Adrenal gland (tissue), 12 donors: ENCODE data around the gene FNDC3B. TPM values are rescaled to one million over a fixed set of nuclear protein-coding genes. Genes with fewer than 3 reads are reported as not detected.

Source experiments
- DNase-seq, 7 donors: peaks; one replicate each; pipeline ENCODE4 v3.0.0-alpha.2; 2019 to 2020
- H3K27ac ChIP-seq, 5 donors: fragments of 200-600 bp; sonication (generic) in 4 of 5; 1 replicate in 3 of 5; 2 replicates in 2 of 5; pipeline versions ENCODE4 v1.5.1 to v1.8.0; 2016 to 2020; ENCODE audit warnings: mild to moderate bottlenecking in 1 of 5
- H3K27me3 ChIP-seq: fragments of 200-600 bp; 2 replicates; pipeline ENCODE4 v1.8.0; 2021
- H3K36me3 ChIP-seq, 2 donors: fragments of 200-600 bp; replicated peaks in 1 of 2; 1 replicate in 1 of 2; 2 replicates in 1 of 2; pipeline versions ENCODE4 v1.5.1 to v1.8.0; 2018 to 2022
- H3K4me1 ChIP-seq, 2 donors: fragments of 200-600 bp; replicated peaks in 1 of 2; 1 replicate in 1 of 2; 2 replicates in 1 of 2; pipeline versions ENCODE4 v1.5.1 to v1.8.0; 2018 to 2021
- H3K4me3 ChIP-seq, 4 donors: fragments of 200-600 bp; sonication (generic) in 3 of 4; one replicate each; pipeline ENCODE4 v1.5.1; 2016 to 2018
- H3K9me3 ChIP-seq, 3 donors: fragments of 200-600 bp; sonication (generic) in 1 of 3; replicated peaks in 1 of 3; 1 replicate in 2 of 3; 2 replicates in 1 of 3; pipeline versions ENCODE4 v1.5.1 to v1.8.0; 2016 to 2021
- POLR2A ChIP-seq, 2 donors: fragments of 450-650 bp; IDR thresholded peaks; one replicate each; pipeline ENCODE4 v1.6.1; 2017; ENCODE audit warnings: antibody characterized with exemption in 2 of 2, mild to moderate bottlenecking in 2 of 2, moderate library complexity in 1 of 2
- WGBS, 4 donors: extraction: QIAGEN DNeasy Blood & Tissue Kit in 2 of 4; methylation state at CpG; one replicate each; pipeline versions ENCODE4 v1.1.5 to v1.1.7; 2013 to 2017; 5-methylcytosine and 5-hydroxymethylcytosine counted together
- intact Hi-C, 2 donors: fragments of 100-400 bp; cut with DNase I; formaldehyde crosslinking; loops; one replicate each; pipeline versions ENCODE4 v1.14.1 to v1.15.0; 2022 to 2023
- polyA plus RNA-seq, 3 donors: library from polyadenylated mRNA; stranded (reverse); fragments of 200-250 nt in 2 of 3; fragments of 350-450 nt in 1 of 3; fragmentation: Illumina TruSeq in 1 of 3; extraction: RNeasy Lipid Tissue Mini Kit (QIAGEN cat#74804) in 1 of 3; gene quantifications; one replicate each; pipeline ENCODE4 v1.2.3, GENCODE V29; 2013 to 2014
- total RNA-seq, 9 donors: library from RNA; depleted of rRNA in 4 of 9; stranded (reverse); fragments of >200 nt in 4 of 9; fragments of 120-200 nt in 1 of 9; fragmentation: NEBNext Ultra II Directional in 1 of 9; extraction: Animal tissue kit (Norgen Biotek cat#: 25700) in 1 of 9; gene quantifications; one replicate each; pipeline versions ENCODE4 v1.1.0 to v1.2.4, GENCODE V29; 2013 to 2023
- TF ChIP-seq, protein P1 (sequence below), 6 experiments: fragments of 450-650 bp in 4 of 6; fragments of 200-600 bp in 2 of 6; sonication (generic) in 1 of 6; IDR thresholded peaks; 1 replicate in 5 of 6; 2 replicates in 1 of 6; pipeline versions ENCODE4 v1.5.1 to v1.8.0; 2016 to 2021; ENCODE audit warnings: antibody characterized with exemption in 6 of 6, mild to moderate bottlenecking in 2 of 6, moderate library complexity in 1 of 6
- donor health status: healthy with polysubstance abuse.
- donor health status: Bipolar disorder and iron deficiency.
- donor health status: DM: yes; HTN: yes; CAD: no.
- donor health status: DM: no; HTN: no; CAD: no.
- donor health status: DM: no; HTN: no; CAD: no.
- donor health status: DM: yes; HTN: yes; CAD: no.

The FNDC3B gene
- total and polyA plus RNA-seq, 12 donors: 9.9 to 228 (median 105) TPM

DNA sequence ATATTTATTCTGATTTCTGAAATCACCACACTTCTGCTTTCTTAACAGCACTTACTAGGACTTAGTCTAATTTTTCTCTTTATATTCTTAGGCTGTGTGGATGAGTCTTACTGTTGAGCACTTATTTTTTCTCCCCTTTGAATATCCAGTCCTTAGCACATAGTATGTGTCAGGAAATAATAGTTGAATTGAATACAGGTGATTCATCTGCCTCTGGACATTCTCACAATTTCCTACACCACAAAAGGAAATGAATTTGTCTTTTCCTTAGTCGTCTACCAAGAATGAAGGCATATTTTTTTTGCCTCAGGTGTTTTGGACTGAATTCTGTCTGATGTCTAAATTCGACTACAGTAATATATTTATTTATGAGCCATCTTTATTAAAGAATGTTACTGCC lies 204.6 kb downstream of the FNDC3B start:
- no peak overlapping the region for H3K27ac ChIP-seq
- no peak for DNase-seq
- H3K4me3 ChIP-seq: no peak overlapping the region
- WGBS, 4 donors: 55 to 87% (median 74%) methylated on average over 2 of the region's 2 CpGs
- intact Hi-C loops: no loop called here
- TF ChIP-seq POLR2A (IDR thresholded peaks at IDR 0.05): no peak
- TF ChIP-seq, protein P1, sequence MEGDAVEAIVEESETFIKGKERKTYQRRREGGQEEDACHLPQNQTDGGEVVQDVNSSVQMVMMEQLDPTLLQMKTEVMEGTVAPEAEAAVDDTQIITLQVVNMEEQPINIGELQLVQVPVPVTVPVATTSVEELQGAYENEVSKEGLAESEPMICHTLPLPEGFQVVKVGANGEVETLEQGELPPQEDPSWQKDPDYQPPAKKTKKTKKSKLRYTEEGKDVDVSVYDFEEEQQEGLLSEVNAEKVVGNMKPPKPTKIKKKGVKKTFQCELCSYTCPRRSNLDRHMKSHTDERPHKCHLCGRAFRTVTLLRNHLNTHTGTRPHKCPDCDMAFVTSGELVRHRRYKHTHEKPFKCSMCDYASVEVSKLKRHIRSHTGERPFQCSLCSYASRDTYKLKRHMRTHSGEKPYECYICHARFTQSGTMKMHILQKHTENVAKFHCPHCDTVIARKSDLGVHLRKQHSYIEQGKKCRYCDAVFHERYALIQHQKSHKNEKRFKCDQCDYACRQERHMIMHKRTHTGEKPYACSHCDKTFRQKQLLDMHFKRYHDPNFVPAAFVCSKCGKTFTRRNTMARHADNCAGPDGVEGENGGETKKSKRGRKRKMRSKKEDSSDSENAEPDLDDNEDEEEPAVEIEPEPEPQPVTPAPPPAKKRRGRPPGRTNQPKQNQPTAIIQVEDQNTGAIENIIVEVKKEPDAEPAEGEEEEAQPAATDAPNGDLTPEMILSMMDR (IDR thresholded peaks at IDR 0.05): no peak
- no peaks in the 10 kb centered on the region for H3K9me3 ChIP-seq
- no peaks in the 10 kb centered on the region for H3K27me3 ChIP-seq
- peaks cover 0 to 4% of the 10 kb centered on the region in 2 donors for H3K36me3 ChIP-seq
- peaks cover 13 to 29% of the 10 kb centered on the region in 2 donors for H3K4me1 ChIP-seq

DNA sequence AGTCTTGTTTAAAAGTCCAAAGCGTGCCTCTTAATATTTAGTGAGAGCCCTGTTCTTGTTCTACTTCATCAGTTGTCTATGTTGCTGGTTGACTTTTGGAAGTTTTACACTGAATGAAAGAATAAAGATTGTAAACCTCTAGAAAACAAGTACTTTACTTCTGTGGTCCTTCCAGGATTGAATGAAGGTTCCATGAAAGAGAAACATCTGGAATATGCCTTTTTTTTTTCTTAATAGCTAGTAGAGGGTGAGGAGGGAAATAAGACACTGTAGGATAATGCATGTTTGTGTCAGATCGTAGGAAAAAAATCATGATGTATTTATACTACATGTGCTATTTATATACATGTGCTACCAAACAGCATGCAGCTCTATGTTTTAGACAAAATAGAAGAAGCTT lies 205.9 kb downstream of the FNDC3B start:
- Histone ChIP-seq H3K4me3 (no peak overlapping the region), H3K36me3 (peaks cover 0 to 4% of the 10 kb centered on the region in 2 donors), H3K27ac (no peak overlapping the region), H3K9me3 (no peaks in the 10 kb centered on the region), H3K27me3 (no peaks in the 10 kb centered on the region), H3K4me1 (peaks cover 13 to 37% of the 10 kb centered on the region in 2 donors)
- DNase-seq: no peak
- TF ChIP-seq, protein P1 (IDR thresholded peaks at IDR 0.05): no peak
- TF ChIP-seq POLR2A (IDR thresholded peaks at IDR 0.05): no peak
- intact Hi-C loops: no loop called here
- 95 to 99% (median 96%) methylated on average over 2 of the region's 2 CpGs for WGBS, 4 donors

DNA sequence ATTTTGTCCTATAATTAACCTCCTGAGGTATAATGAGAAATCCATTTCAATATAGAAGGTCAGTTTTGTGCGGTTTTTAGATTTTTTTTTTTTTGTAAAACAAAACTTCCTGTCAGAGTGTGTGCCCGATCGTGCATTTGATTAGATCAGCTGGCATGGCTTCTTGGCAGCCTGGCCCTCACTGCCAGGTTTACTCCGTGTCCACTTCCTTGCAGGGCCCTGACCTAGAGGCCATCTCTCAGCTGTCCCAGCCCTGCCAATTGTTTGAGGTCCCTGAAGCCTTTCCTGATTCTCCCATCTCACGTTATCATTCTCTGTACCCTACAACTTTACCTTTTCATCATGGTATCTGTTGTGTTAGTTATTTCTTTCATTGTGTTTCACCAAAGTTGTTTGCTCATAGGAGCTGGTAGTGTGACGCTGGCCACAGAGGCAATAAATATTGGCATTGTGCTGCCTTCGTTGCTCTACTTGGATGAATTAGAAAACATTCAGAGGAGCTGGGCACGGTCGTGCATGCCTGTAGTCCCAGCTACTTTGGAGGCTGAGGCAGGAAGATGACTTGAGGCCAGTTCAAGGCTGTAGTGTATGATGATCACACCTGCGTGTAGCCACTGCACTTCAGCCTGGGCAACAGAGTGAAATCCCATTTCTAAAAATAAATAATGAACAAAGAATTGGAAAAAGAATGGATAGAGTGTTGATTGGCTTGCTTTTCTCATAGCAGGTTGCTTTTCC lies 206.9 kb downstream of the FNDC3B start:
- H3K9me3 ChIP-seq: no peaks in the 10 kb centered on the region
- H3K4me1 ChIP-seq: peaks cover 13 to 38% of the 10 kb centered on the region in 2 donors
- no peaks in the 10 kb centered on the region for H3K27me3 ChIP-seq
- TF ChIP-seq, protein P1 (IDR thresholded peaks at IDR 0.05): no peak
- TF ChIP-seq POLR2A (IDR thresholded peaks at IDR 0.05): no peak
- peaks cover 0 to 6% of the 10 kb centered on the region in 2 donors for H3K36me3 ChIP-seq
- 38 to 42% (median 39%) methylated on average over 10 of the region's 10 CpGs for WGBS, 4 donors
- no peak overlapping the region for H3K4me3 ChIP-seq
- intact Hi-C loops: no loop called here
- peak overlapping the region in 4 of 5 donors; percentile 29 to 70 (median 56) for H3K27ac ChIP-seq
- DNase-seq: peak; percentile 55 to 88 (median 69)

DNA sequence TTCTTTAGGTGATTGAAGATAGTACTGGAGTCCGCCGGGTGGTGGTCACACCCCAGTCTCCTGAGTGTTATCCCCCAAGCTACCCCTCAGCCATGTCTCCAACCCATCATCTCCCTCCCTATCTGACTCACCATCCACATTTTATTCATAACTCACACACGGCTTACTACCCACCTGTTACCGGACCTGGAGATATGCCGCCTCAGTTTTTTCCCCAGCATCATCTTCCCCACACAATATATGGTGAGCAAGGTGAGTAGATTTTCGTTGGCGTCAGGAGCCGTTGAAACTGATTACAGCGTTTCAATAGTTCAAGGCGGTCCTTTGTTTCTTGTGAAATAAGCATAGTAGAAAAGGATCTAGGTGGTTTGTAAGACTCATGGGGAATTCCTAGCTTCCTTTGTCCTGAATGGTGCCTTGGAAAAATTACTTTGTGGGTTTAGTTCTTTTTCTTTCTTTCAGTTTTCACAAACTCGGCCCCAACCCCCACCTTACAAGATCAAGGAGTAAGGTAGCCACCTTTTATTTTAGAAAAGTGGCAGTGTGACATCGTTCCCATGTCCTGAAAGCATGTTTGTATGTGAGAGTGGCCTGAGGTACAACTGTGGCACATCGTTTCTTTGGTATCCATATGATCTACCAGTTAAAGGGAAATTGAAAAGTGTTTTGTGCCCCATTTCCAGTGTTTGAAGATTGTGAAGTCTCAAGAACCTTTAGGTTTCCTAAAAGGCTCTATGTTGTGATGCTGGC lies 208.3 kb downstream of the FNDC3B start:
- DNase-seq: no peak
- intact Hi-C loops: no loop called here
- peak overlapping the region in 1 of 5 donors; percentile 27 for H3K27ac ChIP-seq

More for the DNA sequence above, 208.3 kb downstream of the FNDC3B start:
- Histone ChIP-seq H3K9me3 (no peaks in the 10 kb centered on the region), H3K4me3 (no peak overlapping the region), H3K4me1 (peaks cover 13 to 38% of the 10 kb centered on the region in 2 donors), H3K27me3 (no peaks in the 10 kb centered on the region), H3K36me3 (peaks cover 0 to 17% of the 10 kb centered on the region in 2 donors)
- TF ChIP-seq, protein P1 (IDR thresholded peaks at IDR 0.05): no peak
- TF ChIP-seq POLR2A (IDR thresholded peaks at IDR 0.05): no peak
- 91 to 96% (median 94%) methylated on average over 13 of the region's 13 CpGs for WGBS, 4 donors
